Upper lobe of left lung (tissue), 4 donors: Measurements from ENCODE around the gene TES.

Experiments
- EP300 ChIP-seq, 4 donors: sonication (generic); formaldehyde crosslinking; IDR thresholded peaks; one replicate each; pipeline ENCODE4 v1.5.1; 2017; ENCODE audit warnings: antibody characterized with exemption in 4 of 4, control low read depth in 2 of 4
- POLR2A ChIP-seq, 4 donors: fragments of 450-650 bp; IDR thresholded peaks; one replicate each; pipeline ENCODE4 v1.5.1; 2016 to 2017; ENCODE audit warnings: antibody characterized with exemption in 4 of 4, mild to moderate bottlenecking in 2 of 4
- POLR2AphosphoS5 ChIP-seq, 2 donors: sonication (generic); formaldehyde crosslinking; IDR thresholded peaks; one replicate each; pipeline ENCODE4 v1.5.1; 2017; ENCODE audit warnings: antibody characterized with exemption in 2 of 2
- TF ChIP-seq, protein P1 (sequence below), 6 experiments: fragments of 450-650 bp in 4 of 6; fragments of 200-600 bp in 2 of 6; sonication (generic) in 2 of 6; IDR thresholded peaks; one replicate each; pipeline ENCODE4 v1.5.1; 2016 to 2019; ENCODE audit warnings: antibody characterized with exemption in 6 of 6

DNA sequence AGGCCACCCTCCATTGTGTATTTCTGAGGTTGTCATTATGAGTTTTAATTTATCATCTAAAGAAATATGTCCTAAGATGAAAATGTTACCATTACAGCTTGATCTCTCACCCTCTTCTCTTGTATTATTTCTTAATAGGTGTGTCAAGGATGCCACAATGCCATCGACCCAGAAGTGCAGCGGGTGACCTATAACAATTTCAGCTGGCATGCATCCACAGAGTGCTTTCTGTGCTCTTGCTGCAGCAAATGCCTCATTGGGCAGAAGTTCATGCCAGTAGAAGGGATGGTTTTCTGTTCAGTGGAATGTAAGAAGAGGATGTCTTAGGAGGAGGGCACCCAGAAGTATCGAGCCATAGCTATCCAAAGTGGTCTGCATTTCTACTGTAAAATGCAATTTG, 46.8 kb downstream of the TES start:
- TF ChIP-seq, protein P1, sequence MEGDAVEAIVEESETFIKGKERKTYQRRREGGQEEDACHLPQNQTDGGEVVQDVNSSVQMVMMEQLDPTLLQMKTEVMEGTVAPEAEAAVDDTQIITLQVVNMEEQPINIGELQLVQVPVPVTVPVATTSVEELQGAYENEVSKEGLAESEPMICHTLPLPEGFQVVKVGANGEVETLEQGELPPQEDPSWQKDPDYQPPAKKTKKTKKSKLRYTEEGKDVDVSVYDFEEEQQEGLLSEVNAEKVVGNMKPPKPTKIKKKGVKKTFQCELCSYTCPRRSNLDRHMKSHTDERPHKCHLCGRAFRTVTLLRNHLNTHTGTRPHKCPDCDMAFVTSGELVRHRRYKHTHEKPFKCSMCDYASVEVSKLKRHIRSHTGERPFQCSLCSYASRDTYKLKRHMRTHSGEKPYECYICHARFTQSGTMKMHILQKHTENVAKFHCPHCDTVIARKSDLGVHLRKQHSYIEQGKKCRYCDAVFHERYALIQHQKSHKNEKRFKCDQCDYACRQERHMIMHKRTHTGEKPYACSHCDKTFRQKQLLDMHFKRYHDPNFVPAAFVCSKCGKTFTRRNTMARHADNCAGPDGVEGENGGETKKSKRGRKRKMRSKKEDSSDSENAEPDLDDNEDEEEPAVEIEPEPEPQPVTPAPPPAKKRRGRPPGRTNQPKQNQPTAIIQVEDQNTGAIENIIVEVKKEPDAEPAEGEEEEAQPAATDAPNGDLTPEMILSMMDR (IDR thresholded peaks at IDR 0.05) = no peak
- TF ChIP-seq POLR2A (IDR thresholded peaks at IDR 0.05) (no peak), EP300 (IDR thresholded peaks at IDR 0.05) (no peak), POLR2AphosphoS5 (IDR thresholded peaks at IDR 0.05) (no peak)
